Sigmoid colon (tissue), 7 donors: ENCODE measurements around the gene SPOCK1. TPM values are rescaled to one million over a fixed set of nuclear protein-coding genes. Genes with fewer than 3 reads are reported as not detected.

ENCODE experiments used
- DNase-seq: peaks from one replicate; pipeline ENCODE4 v3.0.0-alpha.2; 2019
- H3K27ac ChIP-seq, 4 donors: fragments of 200-600 bp; sonication (generic); one replicate each; pipeline ENCODE4 v1.5.1; 2016 to 2019; ENCODE audit warnings: mild to moderate bottlenecking in 1 of 4
- H3K27me3 ChIP-seq, 3 donors: fragments of 200-600 bp; sonication (generic); one replicate each; pipeline ENCODE4 v1.5.1; 2019; ENCODE audit warnings: mild to moderate bottlenecking in 1 of 3
- H3K36me3 ChIP-seq, 4 donors: fragments of 200-600 bp; sonication (generic); one replicate each; pipeline ENCODE4 v1.5.1; 2016 to 2019
- H3K4me1 ChIP-seq, 4 donors: fragments of 200-600 bp; sonication (generic); one replicate each; pipeline ENCODE4 v1.5.1; 2017 to 2019
- H3K4me3 ChIP-seq, 4 donors: fragments of 200-600 bp; sonication (generic); one replicate each; pipeline ENCODE4 v1.5.1; 2017 to 2019; ENCODE audit warnings: mild to moderate bottlenecking in 2 of 4, moderate library complexity in 1 of 4
- H3K9me3 ChIP-seq, 4 donors: fragments of 200-600 bp in 3 of 4; sonication (generic) in 3 of 4; one replicate each; pipeline versions ENCODE4 v1.5.1 to v1.6.1; 2013 to 2019
- CTCF ChIP-seq, 4 experiments: fragments of 450-650 bp in 3 of 4; fragments of 200-600 bp in 1 of 4; IDR thresholded peaks; one replicate each; pipeline ENCODE4 v1.5.1; 2016 to 2019; ENCODE audit warnings: antibody characterized with exemption in 4 of 4, mild to moderate bottlenecking in 3 of 4, moderate library complexity in 2 of 4
- EP300 ChIP-seq, 4 donors: sonication (generic); formaldehyde crosslinking; IDR thresholded peaks; one replicate each; pipeline ENCODE4 v1.6.1; 2017; ENCODE audit warnings: antibody characterized with exemption in 4 of 4
- POLR2A ChIP-seq, 2 donors: fragments of 450-650 bp; IDR thresholded peaks; one replicate each; pipeline ENCODE4 v1.6.1; 2016; ENCODE audit warnings: antibody characterized with exemption in 2 of 2, mild to moderate bottlenecking in 2 of 2, moderate library complexity in 2 of 2
- POLR2AphosphoS5 ChIP-seq, 4 donors: sonication (generic); formaldehyde crosslinking; IDR thresholded peaks; one replicate each; pipeline ENCODE4 v1.6.1; 2017; ENCODE audit warnings: antibody characterized with exemption in 4 of 4
- WGBS, 2 donors: extraction: QIAGEN DNeasy Blood & Tissue Kit; methylation state at CpG; one replicate each; pipeline ENCODE4 v1.1.7; 2013; 5-methylcytosine and 5-hydroxymethylcytosine counted together
- intact Hi-C: fragments of 100-400 bp; cut with DNase I; formaldehyde crosslinking; loops from one replicate; pipeline ENCODE4 v1.15.1; 2023
- polyA plus RNA-seq, 3 donors: library from polyadenylated mRNA; stranded (reverse); fragments of 200-250 nt; gene quantifications; one replicate each; pipeline ENCODE4 v1.2.3, GENCODE V29; 2013
- total RNA-seq, 4 donors: library from RNA; depleted of rRNA; stranded (reverse); fragments of >200 nt; gene quantifications; one replicate each; pipeline ENCODE4 v1.1.0, GENCODE V29; 2016
- donor health status: healthy with polysubstance abuse.
- donor health status: Bipolar disorder and iron deficiency.
- donor health status: healthy.

SPOCK1 gene
- total and polyA plus RNA-seq, 7 donors = 2.4 to 104 (median 33.4) TPM

- intact Hi-C loops = no loop called here
- Histone ChIP-seq H3K4me1 (peaks cover 0 to 42% (median 27%) of the 10 kb centered on the region in 4 donors), H3K36me3 (no peaks in the 10 kb centered on the region), H3K27ac (no peak overlapping the region), H3K27me3 (no peaks in the 10 kb centered on the region), H3K4me3 (no peak overlapping the region), H3K9me3 (no peaks in the 10 kb centered on the region)
- no peak for TF ChIP-seq CTCF (IDR thresholded peaks at IDR 0.05)
- TF ChIP-seq POLR2A (IDR thresholded peaks at IDR 0.05) = no peak
- no peak for TF ChIP-seq EP300 (IDR thresholded peaks at IDR 0.05)
- no peak for TF ChIP-seq POLR2AphosphoS5 (IDR thresholded peaks at IDR 0.05)
- 61 to 79% methylated on average over 2 of the region's 2 CpGs for WGBS, 2 donors
- DNase-seq = no peak
Observed at GRCh38 chr5:137313526-137314175, 185.5 kb downstream of the SPOCK1 start.

- H3K9me3 ChIP-seq = no peaks in the 10 kb centered on the region
- intact Hi-C loops = no loop called here
- no peak for DNase-seq
- peaks cover 0 to 46% (median 29%) of the 10 kb centered on the region in 4 donors for H3K4me1 ChIP-seq
- H3K27me3 ChIP-seq = no peaks in the 10 kb centered on the region
- H3K4me3 ChIP-seq = no peak overlapping the region
- WGBS, 2 donors = 90 to 92% methylated on average over 2 of the region's 2 CpGs
- H3K36me3 ChIP-seq = no peaks in the 10 kb centered on the region
- TF ChIP-seq POLR2A (IDR thresholded peaks at IDR 0.05) (no peak), POLR2AphosphoS5 (IDR thresholded peaks at IDR 0.05) (no peak)
- H3K27ac ChIP-seq = no peak overlapping the region
Observed at GRCh38 chr5:137312011-137312410, 187.1 kb downstream of the SPOCK1 start.

DNA sequence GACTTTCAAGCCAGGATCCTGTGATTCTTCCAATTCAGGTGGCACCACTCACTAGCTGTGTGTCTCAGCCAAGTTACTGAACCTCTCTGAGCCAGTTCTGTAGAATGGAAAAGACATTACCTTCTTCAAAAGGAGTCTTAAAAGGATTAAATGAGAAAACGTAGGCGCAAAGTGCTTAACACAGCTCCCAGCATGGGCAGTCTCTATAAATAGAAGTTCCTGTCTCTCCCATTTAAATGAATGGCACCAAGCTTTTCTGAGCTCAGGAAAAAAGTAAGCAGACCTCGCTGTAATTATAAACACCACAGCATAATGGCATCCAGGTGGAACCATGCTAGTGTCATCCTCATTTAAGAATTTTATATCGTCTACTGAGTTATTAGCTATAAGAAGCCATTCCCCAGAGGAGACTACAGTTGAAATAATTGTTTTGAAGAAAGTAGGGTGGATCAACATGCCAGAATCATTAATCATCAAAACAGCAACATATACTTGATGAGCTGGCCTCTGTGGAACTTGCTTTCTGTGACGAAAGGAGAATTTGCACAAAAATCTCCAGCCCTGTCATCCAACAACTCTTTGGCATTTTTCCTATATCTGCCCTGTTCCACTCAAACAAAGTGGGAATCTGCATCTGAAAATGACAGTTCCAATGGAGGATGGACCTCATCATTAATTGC is 188.9 kb downstream of the SPOCK1 start:
- Histone ChIP-seq H3K4me3 (no peak overlapping the region), H3K9me3 (no peaks in the 10 kb centered on the region), H3K27ac (peak overlapping the region in 1 of 4 donors; percentile 2), H3K27me3 (no peaks in the 10 kb centered on the region), H3K36me3 (no peaks in the 10 kb centered on the region), H3K4me1 (peaks cover 0 to 28% (median 21%) of the 10 kb centered on the region in 4 donors)
- 64 to 82% methylated on average over 5 of the region's 5 CpGs for WGBS, 2 donors
- no peak for TF ChIP-seq POLR2A (IDR thresholded peaks at IDR 0.05)
- peak in 1 of 4 donors; percentile 6 for TF ChIP-seq POLR2AphosphoS5 (IDR thresholded peaks at IDR 0.05)
- DNase-seq = no peak
- intact Hi-C loops = no loop called here

GRCh38 chr5:137309290-137309689 is 189.8 kb downstream of the SPOCK1 start:
- H3K9me3 ChIP-seq = no peaks in the 10 kb centered on the region
- 89 to 92% methylated on average over 2 of the region's 2 CpGs for WGBS, 2 donors
- H3K4me1 ChIP-seq = peaks cover 0 to 28% (median 24%) of the 10 kb centered on the region in 4 donors
- no peak overlapping the region for H3K4me3 ChIP-seq
- no peaks in the 10 kb centered on the region for H3K36me3 ChIP-seq
- no peaks in the 10 kb centered on the region for H3K27me3 ChIP-seq
- no peak for DNase-seq
- no peak overlapping the region for H3K27ac ChIP-seq
- intact Hi-C loops = no loop called here
- TF ChIP-seq EP300 (IDR thresholded peaks at IDR 0.05) (no peak), CTCF (IDR thresholded peaks at IDR 0.05) (no peak)

DNA sequence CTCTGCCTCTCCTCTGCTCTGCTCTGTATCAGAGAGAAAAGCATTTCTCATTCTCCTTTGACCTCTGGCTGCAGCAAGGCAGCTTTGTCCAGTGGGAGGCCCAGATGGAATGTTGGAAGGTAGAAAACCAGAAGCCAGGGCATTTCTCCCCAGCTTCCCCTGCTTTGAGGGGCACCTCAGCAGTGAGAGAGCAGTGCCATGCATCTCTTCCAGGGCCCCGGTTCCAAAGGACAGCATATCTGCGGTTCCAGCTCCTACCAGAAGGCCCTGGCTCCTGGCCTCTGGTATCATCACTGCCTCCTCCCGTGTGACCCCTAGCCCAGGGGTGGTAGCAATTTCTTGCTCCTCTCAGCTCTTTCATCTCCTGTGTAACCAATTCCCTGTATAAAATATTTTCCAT is 190.8 kb downstream of the SPOCK1 start:
- peaks cover 0 to 35% (median 27%) of the 10 kb centered on the region in 4 donors for H3K4me1 ChIP-seq
- 93 to 97% methylated on average over 3 of the region's 3 CpGs for WGBS, 2 donors
- H3K36me3 ChIP-seq = no peaks in the 10 kb centered on the region
- H3K27me3 ChIP-seq = no peaks in the 10 kb centered on the region
- intact Hi-C loops = no loop called here
- TF ChIP-seq EP300 (IDR thresholded peaks at IDR 0.05) (no peak), POLR2AphosphoS5 (IDR thresholded peaks at IDR 0.05) (no peak), POLR2A (IDR thresholded peaks at IDR 0.05) (no peak), CTCF (IDR thresholded peaks at IDR 0.05) (no peak)
- no peak for DNase-seq
- no peak overlapping the region for H3K27ac ChIP-seq
- H3K4me3 ChIP-seq = no peak overlapping the region
- H3K9me3 ChIP-seq = no peaks in the 10 kb centered on the region
